HUDEP-2 (cell line): ENCODE data around the gene RUVBL2.

Experiments used
- DNase-seq, 76 experiments: peaks; one replicate each; lab custom pipeline; 2025; ENCODE audit not compliant: unreplicated experiment in 76 of 76; lab: John Stamatoyannopoulos, UW

RUVBL2 gene

DNA sequence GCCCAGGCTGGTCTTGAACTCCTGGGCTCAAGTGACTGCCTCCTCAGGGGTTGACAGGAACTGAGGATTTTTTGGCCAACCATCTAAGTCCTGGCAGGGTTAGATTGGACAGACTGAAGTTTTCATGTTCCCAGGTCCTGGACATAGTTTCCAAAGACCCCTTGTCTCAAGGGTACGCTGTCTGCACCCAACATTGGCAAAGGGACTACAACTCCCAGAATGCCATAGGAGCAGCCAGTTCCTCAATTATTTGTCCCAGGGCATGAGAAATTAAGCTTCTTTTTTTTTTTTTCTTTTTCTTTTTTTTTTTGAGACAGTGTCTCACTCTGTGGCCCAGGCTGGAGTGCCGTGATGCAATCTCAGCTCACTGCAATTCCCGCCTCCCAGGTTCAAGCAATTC lies 7.5 kb upstream of the RUVBL2 start:
- no peak for DNase-seq

DNA sequence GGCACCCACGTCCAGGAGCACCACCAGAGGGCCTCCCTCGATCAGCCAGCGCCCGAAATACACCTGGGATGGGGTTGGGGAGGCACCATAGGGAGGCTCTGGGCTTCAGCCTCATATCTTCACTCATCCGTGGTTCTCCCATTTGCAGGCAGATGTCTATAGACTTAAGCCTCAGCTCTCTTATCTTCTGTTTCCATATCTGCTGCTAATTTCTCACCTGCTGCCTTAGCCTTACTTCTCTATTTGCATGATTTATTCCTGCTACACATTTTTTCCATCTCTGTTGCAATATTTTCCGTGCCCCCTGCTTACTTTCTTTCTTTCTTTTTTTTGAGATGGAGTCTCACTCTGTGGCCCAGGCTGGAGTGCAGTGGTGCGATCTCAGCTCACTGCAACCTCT lies 6.4 kb upstream of the RUVBL2 start:
- DNase-seq, result no peak

DNA sequence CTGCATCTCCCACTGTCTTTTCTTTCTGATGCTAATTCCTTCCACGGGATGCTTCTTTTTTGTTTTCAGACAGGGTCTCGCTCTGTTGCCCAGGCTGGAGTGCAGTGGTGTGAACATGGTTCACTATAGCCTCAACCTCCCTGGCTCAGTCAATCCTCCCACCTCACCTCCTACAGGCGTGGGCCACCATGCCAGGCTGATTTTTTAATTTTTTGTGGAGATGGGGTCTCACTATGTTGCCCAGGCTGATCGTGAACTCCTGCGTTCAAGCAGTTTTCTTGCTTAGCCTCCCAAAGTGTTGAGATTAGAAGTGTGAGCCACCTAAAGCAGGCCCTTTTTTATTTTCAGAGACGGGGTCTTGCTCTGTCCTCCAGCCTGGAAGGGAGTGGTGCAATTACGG lies 5.4 kb upstream of the RUVBL2 start:
- no peak for DNase-seq

DNA sequence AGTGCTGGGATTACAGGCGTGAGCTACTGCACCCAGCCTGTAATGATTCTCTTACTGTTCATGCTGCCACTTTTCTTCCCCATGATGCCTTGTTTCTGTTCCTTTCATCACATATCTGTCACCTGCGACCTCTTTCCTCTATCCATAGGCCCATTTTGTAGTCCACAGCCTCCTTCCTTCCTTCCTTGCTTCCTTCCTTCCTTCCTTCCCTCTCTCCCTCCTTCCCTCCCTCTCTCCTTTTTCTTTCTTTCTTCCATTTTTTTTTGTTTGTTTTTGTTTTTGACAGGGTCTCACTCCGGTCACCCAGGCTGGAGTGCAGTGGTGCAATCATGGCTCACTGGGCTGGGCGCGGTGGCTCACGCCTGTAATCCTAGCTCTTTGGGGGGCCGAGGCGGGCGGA lies 4.8 kb upstream of the RUVBL2 start:
- no peak for DNase-seq

DNA sequence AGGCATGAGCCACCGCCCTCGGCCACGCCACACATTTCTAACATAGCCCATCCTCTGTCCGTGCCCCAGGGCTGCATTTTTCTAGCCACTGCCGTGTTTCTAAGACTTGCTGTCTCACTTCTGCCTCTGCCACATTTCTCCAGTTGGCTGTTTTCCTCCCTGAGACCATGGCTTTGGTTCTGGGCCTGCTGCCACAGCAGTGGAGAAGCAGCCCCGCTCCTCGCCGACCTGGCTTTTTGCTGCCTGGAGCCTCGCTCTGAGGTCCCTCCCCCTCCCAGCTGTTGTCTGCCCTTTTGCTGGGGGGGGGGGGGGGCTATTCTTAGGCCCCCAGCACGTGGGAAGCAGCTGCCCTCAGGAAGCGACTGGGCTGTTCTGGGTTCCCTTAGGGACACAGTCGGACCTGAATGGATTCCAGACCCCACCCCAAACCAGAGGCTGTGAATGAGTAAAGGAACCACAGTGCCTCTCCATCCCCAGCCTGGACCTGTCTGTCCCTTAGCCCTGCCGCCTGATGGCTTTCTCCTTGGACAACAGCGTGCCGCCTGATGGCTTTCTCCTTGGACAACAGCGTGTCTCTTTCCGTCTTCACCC lies 3.9 kb upstream of the RUVBL2 start:
- no peak for DNase-seq

DNA sequence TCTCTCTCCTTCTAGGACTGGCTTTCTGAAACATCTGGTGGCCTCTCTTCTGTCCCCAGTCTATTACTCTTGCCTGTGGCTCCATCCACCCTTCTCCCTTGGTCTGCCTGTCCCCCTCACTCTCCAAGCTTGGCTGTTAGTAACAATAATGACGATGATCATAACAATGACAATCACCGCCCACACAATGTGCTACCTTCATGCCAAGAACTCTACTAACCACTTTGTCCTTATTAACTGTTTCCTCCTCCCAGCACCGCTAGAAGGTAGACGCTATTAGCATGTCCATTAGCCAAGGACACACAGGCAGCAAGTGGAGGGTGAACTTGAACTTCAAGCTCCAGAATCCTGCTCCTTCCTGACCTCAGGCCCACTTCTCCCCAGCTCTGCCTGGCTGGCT lies 3.3 kb upstream of the RUVBL2 start:
- DNase-seq, result no peak

DNA sequence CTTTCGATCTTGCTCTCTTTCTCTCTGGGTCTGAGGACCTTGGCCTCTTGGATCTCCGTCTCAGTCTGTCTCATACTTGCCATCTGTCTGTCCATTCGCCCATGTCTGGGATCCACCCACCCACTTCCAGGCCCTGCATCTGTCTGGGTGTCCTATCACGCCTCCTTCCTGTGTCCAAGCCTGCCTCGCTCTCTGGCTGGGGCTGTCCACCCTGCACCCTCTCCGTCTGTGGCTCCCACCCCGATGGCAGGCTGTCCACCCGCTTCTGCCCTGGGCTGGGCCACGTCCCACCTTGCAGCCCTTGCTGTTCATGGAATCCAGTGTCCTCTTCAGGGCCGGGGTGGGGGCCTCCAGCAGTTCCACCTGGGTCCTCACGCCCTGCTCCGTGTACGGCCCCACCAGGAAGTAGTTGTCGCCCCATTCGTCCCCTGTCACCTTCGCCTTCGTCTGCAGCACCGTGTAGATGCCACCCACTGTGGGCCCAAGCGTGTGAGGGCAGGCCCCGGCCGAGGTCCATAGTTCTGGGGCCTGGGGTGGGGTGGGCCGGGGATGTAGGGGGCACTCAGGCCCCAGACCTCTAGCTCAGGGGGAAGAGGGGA lies 2.6 kb upstream of the RUVBL2 start:
- DNase-seq, result no peak

DNA sequence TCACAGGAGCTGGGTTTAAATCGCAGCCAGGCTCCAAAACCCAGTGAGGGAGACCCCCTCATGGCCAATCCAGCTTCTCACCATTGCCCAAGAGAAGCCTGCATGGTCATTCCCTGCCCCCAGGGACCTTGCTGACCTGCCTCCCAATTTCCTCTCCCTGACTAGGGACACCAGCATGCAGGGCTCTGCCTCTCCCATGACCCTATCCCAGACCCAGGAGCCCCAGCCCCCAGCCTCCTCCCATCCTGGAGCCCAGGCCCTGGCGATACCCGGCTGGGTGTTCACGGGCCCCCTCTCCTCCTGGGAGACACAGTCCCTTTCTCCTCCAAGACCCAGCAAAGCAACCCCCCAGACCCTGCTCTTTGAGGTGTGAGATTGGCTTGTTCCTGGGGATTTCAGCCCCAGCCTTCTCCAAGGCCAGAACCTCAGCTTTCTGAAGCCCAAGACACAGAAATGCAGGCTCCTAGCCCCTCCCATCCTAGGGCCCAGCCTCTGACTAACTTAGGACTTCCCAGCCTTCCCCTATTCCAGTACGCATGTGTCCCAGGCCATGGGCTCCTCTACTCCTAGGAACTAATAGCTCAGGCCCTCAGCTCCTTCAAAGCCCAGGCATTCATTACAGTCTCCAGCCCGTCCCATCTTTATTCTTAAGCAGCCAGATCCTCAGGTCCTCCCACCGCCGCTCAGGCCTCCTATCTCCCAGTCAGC lies 1.7 kb upstream of the RUVBL2 start:
- peak in 15 of 76 experiments; percentile 16 to 39 (median 27) for DNase-seq

DNA sequence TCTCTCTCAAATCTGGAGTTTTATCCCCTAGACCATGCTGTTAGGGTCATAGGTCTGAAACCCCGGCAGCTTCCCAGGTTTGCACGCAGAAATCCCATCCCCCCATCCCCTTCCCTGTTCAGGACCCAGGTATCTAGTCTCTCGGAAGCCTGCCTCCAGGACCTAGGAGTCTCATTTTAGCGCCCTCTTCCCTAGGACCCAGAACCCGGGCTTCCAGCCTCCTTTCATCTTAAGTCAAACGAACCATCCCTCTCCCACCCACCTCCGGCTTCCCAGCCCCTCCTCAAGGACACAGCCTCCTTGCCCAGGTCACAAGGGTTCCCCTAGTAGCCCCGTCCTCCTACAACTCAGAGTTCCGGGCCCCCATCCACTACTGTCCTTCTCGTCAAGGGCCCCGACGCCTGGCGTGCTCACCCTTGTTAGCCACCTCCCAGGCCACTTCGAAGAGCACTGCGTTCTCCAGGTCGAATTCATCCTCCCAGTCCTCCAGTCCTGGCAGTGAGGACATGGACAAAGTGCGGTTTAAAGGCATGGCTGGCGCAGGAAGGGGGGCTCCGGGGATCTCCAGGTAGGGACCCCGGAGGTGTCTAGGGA lies 1.0 kb upstream of the RUVBL2 start:
- DNase-seq, result peak in 6 of 76 experiments; percentile 26 to 60 (median 52)

DNA sequence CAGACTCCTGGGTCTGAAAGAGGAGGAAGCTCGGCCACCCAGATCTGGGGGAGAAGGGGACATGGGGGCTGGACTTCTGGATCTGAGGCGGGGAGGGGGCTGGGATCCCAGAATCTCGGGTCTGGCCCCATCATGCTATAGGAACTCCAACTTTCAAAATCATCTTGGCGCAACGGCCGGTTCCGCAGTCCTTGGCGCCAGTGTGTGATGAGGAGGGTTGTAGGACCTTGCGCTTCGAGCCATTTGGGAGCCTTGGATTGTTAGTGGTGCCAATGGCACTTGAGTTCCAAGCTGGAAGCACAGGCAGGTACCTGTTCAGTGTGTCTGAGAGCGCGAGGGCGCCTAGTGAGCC lies 324 bp downstream of the RUVBL2 start:
- peak in 1 of 76 experiments; percentile 28 for DNase-seq

DNA sequence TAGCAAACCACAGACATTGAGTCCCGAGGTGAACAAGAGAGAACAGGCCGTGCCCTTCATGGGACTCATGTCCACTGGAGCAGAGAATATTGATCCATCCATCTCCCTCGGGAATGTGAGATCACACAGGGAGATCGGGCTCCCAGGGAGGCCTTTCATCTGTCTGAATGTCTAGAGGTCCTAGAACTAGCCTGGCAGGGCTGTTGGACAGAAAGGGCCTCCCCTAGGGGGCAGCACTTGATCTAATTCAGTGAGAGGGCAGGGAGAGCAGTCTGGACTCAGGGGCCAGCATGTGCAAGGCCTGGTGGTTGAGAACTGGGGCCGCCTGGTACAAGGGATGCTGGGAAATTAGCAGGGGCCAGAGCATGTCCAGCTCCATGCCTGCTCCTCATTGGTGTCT lies 4.3 kb downstream of the RUVBL2 start:
- peak in 56 of 76 experiments; percentile 16 to 82 (median 62) for DNase-seq

DNA sequence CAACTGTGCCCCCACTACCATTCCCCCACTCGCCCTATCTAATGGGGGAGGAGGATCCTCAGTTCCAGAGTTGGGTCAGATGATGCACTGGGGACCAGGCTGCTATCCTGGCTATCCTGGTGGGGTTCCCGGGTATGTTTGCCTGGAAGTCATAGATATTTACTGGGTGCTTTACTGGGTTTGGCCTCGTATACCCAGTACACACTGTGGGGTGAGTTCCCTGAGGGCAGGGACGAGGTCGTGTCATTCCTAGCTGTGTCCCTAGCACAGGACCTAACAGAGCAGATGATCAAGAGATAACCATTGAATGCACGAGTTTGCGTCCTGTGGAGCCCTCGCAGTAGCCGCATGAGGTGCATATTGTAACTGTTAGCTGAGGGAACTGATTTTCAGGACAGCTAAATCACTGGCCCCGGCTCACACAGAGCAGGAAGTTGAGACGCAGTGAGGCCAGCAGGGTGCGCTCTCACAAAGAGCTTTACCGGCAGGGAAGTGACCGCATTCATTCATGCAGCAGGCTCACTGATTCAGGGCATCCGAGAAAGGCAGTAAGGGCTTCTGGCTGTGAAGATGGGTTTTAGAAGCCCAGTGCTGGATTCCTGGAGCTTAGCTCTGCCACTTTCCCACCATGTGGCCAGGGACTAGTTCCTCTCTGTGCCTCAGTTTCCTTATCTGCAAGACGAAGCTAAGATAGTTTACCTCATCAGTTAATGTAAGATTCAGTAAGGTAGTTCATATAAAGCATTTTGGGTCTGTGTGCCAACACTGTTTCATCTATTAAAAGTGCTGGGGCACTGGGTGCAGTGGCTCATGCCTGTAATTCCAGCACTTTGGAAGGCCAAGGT lies 6.0 kb downstream of the RUVBL2 start:
- DNase-seq, result peak in 56 of 76 experiments; percentile 22 to 76 (median 56)

DNA sequence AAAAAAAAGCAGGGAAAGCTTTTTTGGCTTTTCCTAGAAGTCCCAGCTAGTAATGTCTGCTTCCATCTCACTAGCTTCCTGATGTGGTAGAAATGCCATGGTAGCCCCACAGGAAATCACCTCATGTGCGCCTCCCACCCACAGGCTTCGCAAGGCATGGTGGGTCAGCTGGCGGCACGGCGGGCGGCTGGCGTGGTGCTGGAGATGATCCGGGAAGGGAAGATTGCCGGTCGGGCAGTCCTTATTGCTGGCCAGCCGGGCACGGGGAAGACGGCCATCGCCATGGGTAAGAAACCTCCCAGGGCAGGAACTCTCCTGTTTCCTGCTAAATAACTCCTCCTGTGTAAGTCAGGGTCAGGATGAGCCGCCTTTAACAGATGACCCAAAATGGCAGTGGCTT lies 10.4 kb downstream of the RUVBL2 start:
- no peak for DNase-seq

DNA sequence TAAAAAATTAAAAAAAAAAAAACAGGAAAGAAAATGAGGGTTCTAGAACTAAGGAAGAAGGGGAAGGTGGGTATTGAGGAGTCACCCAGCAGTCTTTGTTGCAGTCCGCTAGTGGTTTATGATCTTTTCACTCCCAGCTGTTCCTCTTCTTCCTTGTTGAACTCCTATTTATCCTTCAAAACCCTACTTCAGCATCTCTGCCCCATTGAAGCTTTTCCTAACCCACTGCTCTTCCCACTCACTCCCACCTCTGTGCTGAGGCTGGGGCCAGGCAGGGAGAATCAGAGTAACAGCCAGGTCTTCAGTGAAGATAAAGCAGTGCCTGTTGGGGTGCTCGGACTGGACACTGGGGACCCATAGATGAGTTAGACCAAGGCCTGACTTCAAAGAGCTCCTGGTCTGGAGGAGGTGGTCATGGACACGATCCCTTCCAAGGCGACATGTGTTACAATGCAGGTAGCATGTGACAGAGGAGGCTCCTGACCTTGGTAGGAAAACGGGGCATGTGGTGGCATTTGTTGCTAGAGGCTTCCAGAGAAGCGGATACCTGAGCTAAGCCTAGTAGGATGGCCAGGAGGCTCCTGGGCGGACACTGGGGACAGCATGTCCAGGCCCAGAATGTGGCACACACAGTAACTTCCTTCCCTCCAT lies 11.4 kb downstream of the RUVBL2 start:
- DNase-seq, result no peak

DNA sequence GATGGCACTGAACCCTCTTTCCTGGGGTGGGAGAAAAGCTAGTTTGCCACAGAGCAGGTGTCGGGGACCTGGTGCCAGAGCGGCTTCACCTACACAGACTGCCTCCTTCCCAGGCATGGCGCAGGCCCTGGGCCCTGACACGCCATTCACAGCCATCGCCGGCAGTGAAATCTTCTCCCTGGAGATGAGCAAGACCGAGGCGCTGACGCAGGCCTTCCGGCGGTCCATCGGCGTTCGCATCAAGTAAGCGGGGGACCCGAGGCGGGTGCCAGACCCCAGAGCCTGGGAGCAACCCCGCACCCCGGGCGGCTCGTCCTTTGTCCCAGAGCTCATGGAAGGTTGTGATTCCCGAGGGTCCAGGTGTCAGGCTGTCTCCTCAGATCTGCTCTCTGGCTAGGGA lies 13.2 kb downstream of the RUVBL2 start:
- no peak for DNase-seq

DNA sequence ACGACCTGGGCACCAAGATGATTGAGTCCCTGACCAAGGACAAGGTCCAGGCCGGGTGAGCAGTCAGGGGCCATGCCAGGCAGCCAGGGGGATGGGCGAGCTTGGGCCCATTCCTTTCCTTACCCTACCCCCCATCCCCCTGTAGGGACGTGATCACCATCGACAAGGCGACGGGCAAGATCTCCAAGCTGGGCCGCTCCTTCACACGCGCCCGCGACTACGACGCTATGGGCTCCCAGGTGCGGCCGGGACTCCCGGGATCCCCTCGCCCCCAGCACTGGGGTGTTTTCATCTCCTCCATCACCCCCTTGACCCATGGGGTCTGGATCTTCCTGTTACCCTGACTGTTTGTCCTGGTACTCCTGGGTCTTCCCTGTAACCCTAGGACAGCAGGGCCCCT lies 16.1 kb downstream of the RUVBL2 start:
- DNase-seq, result no peak

DNA sequence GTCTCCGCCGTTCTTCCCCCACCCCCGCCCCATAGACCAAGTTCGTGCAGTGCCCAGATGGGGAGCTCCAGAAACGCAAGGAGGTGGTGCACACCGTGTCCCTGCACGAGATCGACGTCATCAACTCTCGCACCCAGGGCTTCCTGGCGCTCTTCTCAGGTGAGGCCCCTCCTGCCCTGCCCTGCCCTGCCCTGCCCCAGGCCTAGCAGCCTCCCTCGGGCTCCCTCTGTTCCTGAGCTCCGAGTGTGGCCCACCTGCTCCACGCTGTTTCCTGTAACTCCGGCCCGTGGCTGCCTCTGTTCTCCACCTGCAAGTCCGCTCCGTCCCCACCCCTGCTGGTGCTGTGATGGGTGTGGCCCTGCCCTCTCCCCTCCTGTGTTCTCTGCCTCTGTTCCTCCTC lies 16.8 kb downstream of the RUVBL2 start:
- no peak for DNase-seq

DNA sequence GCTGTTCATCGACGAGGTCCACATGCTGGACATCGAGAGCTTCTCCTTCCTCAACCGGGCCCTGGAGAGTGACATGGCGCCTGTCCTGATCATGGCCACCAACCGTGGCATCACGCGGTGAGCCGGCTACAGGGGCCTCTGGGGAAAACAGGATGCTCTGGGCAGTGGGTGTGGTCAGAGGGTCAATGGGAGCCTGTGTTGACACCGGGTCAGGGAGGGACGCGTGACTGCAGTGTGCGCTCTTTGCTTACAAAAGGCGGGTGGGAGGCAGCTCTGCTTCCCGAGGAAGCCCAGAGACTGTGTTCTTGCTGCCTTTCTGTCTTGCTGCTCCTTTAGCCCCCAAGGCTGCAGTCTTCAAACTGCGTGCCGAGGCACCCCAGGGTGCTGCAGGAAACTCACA lies 17.5 kb downstream of the RUVBL2 start:
- no peak for DNase-seq

DNA sequence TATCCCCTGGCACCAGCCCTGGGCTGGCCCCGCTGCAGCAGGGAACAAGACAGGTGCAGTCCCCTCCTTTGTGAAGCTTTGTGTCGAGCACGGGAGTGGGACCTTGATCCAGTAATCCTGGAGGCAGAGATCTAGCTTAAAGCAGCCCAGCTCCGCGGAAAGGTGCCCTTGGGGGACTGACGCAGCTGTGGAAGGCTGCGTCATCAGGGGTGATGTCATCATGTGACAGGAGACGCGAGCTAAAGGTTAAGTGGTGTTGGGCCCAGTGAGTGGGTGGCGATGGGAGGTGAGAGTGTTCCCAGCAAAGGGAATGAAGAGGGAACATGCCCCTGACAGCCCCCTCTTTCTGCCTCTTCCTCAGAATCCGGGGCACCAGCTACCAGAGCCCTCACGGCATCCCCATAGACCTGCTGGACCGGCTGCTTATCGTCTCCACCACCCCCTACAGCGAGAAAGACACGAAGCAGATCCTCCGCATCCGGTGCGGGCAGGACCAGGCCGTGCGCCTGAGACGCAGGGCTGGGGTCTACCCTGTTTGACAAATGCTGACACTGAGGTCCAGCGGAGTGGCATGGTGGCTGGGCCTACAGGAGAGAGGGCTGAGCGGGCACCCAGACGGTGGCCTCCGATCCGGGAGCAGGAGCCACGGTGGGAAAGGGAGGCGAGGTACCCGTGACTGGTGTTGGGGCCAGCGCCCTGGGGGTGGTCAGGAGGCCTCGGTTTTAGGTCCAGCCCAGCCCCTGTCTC lies 20.6 kb downstream of the RUVBL2 start:
- no peak for DNase-seq

DNA sequence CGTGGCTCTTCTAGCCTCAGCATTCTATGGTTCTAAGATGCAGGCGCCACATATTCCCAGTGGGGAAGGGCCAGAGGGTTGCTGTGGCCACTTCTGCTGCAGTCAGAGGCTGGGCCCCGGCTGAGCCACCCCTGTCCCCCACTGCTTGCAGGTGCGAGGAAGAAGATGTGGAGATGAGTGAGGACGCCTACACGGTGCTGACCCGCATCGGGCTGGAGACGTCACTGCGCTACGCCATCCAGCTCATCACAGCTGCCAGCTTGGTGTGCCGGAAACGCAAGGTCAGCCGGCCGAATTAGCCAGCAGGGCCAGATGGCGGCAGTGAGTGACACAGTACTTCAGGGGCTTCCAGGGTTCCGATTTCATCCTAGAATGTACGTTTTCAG lies 21.2 kb downstream of the RUVBL2 start:
- no peak for DNase-seq
